GM23338 (cell line): ENCODE measurements around the gene HEATR1.

ENCODE experiments used
- CTCF ChIP-seq, 2 experiments: fragments of 200-600 bp in 1 of 2; sonication (generic) in 1 of 2; conservative IDR thresholded peaks; 2 replicates each; pipeline versions ENCODE4 v1.5.1 to v1.6.1; 2016 to 2017; ENCODE audit warnings: antibody characterized with exemption in 2 of 2, low read depth in 2 of 2, mild to moderate bottlenecking in 2 of 2, moderate library complexity in 1 of 2
- EZH2 ChIP-seq: fragments of 200-600 bp; sonication (generic); IDR thresholded peaks from one replicate; pipeline ENCODE4 v1.8.0; 2017; ENCODE audit warnings: antibody characterized with exemption, mild to moderate bottlenecking, low read depth; ENCODE audit not compliant: unreplicated experiment
- EZH2phosphoT487 ChIP-seq: fragments of 200-600 bp; sonication (generic); IDR thresholded peaks from one replicate; pipeline ENCODE4 v1.8.1; 2018; ENCODE audit warnings: antibody characterized with exemption; ENCODE audit not compliant: unreplicated experiment
- ZNF462 ChIP-seq: fragments of 250-450 bp; sonication (Bioruptor Pico); IDR thresholded peaks from 2 replicates; pipeline ENCODE4 v1.5.0; 2020; ENCODE audit warnings: mild to moderate bottlenecking, moderate library complexity

GRCh38 chr1:236530286-236530685 lies 74.0 kb downstream of the HEATR1 start:
- no peak for TF ChIP-seq CTCF (conservative IDR thresholded peaks at IDR 0.05; ENCODE audit: low read depth in 2 of 2)
- TF ChIP-seq ZNF462, result no peak
- no peak for TF ChIP-seq EZH2phosphoT487
- TF ChIP-seq EZH2, result no peak
